Stimulated activated CD4-positive, alpha-beta T cell treated with anti-CD3 and anti-CD28 coated beads, Interleukin-1b, Interleukin-23, amount 100 ng/mL, for 1 hour (primary cell): ENCODE data around the gene CAPN15.
"Not testable (repeated sequence)": the region's sequence is repeated elsewhere in the genome, so short reads cannot be mapped to it uniquely, and the experiment has no call there.

Experiments
- DNase-seq, 2 donors: peaks; one replicate each; pipeline ENCODE4 v3.0.0-alpha.2; 2020; ENCODE audit warnings: low read depth in 2 of 2

Gene CAPN15

DNA sequence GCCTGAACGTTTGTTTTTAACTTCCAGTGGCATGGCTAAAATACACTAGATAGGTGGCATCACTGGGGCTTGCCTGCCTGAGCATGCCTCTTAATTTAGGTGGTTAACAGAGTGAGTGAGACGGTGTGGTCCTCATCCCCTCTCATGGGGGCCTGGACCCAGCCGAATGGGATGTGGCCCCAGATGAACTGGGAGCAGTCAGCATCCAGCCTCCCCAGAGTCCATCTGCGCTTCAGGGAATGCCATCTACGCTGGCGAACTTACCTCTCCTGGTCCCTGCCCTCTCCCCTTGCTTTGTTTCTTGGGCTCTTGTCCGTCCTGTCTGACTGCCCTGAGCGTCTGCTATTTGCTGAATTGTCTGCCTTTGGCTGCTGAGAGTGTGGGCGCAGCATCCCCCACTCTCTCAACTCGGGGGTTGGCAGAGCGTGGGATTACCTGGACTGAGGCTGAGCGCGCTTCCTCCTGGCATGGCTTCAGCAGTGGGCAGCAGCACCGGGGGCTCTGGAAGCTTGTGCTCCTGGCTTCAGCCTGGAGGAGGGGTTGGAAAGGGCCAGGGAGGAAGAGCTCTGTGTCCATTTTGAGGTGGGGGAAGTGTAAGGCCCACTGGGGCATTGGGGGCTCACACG, 64.5 kb downstream of the CAPN15 start:
- no peak for DNase-seq

DNA sequence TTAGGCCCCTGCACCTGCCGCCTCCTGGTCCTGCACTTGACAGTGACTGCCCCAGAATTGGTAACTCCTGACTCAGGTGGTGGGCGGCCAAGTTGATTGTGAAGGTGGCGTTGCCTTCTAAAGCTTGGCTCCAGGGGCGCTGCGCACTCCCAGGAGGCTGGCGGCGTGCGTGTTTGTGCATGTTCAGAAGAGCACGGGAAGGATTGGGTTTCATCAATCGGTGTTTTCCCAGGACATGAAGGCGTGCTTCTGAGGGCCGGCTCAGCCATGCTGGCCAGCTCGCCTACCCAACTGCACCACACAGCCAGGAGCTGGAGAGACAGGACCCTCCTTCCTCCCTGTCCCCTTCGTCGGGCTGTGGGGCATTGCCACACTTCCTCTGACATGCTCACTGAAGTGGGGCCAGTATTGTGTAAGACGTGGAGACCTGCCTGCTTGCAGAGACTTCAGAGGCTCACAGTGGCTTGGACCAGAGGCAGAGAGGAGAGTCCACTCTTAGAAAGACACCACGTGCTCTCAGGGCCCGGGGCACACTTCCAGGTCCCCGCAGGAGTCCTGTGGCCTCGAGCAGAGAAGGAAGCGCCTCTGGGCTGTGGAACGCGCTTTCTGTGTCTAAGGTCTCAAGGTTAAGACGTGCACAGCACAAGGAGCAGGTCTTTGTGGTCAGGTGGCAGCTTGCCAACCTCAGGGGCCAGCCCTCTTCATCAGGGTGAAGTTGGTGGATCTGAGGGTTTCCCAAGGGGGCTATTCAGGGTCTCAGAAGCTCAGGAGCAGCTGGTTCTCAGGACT, 65.2 kb downstream of the CAPN15 start:
- DNase-seq: no peak

DNA sequence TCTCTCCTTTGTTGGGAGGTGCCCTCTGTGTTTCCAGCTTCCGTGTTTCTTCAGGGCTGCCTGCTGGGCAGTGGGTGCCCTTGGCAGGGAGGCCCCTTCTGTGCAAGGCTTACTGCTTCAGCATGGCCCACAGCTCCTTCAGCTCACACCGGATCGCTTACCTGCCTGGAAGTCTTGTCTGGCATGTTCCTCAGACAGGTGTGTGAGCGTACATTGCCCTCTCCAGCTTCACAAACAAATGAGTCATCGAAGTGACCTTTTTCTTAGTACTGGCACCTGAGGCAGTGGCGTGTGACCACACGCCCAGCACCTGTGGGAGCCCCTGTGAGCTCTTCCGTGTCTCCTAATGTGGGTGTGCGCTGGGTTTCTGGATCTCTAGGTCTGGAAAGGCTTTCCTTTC, 65.9 kb downstream of the CAPN15 start:
- DNase-seq: no peak

DNA sequence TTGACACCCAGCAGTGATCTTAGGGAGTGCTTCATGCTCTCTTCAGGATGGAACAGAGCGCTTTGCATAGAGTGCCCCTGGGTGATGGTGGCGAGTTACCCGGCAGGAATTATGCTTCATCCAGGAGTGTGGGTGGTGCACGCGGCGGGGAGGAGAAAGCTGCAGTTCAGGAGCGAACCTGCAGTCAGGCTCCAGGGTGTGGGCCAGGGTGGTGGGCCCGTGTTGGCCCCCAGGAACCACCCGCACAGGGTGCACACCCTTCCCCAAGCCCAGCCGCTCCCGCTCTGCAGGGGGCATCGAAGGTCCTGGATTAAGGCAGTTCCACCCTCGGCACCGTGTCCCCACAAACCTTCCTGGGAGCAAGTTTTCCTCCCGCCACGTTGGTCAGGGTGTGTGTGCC, 66.3 kb downstream of the CAPN15 start:
- no peak for DNase-seq

DNA sequence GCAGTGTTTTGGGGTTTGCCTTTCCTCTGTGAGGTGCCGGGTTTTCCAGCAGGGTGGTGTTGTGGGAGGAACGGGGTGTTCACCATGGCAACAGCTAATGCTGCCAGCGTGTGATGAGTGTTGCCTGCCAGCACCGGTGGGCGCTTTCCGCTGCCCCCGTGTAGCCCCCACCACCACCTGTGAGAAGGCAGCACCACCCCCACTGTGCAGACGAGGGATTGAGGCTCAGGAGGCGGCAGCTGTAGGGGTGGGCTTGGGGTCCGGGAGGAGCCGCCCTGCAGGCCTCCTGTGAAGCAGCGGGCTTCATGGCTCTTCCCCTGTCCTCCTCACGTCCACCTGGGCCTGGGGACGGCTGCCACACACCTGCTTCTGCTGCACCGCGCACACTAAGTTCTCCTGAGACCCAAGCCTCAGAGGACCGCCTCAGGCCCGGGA, 67.6 kb downstream of the CAPN15 start:
- DNase-seq: no peak

DNA sequence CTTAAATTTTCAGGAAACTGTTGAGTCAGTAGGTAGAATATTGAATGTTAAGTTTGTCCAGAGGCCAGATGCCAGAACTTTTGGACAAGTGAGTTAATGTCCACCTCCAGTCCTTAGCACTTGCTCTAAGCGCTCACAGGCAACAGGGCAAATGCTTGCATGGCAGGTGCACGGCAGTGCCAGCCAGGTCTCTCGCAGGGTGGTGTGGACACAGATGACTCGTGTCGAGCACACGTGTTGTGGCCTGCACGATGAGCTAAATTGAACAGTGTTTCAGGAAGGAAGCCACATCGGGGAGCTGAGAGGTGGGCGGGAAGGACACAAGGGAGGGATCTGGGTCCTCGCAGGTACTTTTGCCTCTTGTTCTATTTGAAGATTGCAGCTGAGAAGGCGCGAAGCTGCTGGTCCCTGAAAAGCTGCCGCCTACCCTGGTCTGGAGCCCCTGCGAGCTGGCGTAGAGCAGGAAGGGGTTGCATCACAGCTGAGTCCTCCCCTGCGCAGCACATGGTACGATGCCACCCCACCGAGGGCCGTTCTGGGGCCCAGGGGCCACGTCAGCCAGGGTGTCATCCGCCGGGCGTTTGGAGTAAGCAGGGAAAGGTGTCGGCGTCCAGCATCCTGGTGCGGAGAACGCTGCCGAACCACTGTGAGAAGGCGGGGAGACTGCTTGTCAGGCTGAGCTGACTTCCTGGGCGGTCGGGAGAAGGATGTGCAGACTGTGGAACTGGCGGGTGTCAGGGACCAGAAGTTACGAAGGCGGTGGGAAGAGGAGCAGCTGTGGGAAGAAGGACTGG, 68.6 kb downstream of the CAPN15 start:
- no peak for DNase-seq

DNA sequence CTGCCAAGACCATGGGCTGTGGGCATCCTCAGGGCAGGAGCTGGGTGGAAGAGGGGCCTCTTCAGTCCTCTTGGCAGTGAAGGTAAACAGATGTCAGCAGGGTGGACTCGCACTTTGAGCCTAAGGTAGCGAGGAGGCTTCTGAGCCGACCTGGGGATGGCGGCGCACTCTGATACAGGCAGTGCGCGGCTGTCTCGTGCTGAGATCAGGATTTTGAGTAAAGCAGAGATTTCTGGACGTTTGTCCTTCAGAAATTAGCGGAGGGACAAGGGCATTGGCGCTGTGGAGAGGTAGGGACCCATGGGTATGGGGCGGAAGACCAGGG, 69.2 kb downstream of the CAPN15 start:
- no peak for DNase-seq

DNA sequence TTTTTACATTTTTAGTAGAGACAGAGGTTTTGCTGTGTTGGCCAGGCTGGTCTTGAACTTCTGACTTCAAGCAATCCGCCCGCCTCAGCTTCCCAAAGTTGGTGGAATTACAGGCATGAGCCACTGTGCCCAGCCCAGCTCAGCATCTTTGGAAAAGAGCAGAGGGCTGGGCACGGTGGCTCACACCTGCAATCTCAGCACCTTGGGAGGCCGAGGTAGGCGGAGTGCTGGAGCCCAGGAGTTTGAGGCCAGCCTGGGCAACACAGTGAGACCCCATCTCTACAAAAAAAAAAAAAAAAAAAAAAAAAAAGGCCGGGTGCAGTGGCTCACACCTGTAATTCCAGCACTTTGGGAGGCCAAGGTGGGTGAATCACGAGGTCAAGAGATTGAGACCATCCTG, 70.1 kb downstream of the CAPN15 start:
- DNase-seq: not testable (repeated sequence)

DNA sequence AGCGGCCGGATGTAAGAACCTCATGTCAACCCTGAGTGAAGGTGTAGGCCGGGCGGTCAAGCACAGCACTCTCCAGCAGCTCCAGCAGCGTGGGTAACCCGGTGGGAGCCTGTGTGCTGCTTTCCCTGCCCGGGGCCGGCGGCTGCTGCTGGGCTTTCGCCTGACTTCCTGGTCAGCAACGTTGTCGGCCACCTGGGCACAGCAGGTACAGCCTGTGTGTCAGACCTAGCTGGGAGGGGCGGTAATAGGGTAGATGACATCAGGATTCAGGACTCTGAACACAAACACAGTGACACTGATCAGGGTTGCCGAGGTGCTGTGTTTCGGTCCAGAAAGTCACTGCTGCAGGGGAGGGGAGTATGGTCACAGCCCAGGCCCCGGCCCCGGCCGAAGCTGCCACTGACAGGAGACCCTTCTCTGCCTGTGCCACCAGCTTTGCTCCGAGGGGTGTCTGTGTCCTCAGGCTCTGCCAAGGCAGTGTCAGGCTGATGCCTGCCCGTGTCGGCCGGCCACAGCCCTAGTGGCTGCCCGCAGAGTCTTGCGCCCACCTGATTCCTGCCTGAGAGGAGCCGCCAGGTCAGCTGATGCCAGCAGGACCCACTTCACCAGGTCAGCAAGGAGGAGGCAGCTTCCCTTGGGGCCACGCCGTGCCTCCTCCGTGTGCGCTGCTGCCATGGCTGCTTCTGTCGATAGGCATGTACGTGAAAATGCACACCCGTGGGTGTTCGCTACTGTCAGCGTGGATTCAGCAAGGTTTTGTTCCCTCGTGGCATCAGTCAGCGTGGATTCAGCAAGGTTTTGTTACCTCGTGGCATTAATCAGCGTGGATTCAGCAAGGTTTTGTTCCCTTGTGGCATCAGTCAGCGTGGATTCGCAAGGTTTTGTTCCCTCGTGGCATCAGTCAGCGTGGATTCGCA, 71.6 kb downstream of the CAPN15 start:
- no peak for DNase-seq

DNA sequence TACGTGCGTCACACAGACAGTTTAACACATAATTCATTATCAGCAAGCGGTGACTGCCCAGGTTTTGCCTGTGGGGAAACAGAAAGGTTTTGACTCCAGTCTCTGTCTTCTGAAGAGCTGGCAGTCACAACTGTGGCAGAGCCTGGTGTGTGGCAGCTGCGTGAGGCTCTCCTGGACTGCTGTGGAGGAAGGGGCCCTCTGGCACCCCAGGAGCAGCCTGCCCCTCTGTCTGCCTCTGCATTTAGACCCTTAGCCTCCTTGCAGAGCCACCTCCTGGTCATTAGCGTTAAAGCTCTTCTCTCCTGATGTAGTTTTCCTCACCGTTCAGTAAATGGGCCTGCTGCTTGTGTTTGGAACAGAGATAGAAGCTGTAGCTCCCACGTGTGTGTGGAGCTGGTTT, 73.3 kb downstream of the CAPN15 start:
- no peak for DNase-seq

DNA sequence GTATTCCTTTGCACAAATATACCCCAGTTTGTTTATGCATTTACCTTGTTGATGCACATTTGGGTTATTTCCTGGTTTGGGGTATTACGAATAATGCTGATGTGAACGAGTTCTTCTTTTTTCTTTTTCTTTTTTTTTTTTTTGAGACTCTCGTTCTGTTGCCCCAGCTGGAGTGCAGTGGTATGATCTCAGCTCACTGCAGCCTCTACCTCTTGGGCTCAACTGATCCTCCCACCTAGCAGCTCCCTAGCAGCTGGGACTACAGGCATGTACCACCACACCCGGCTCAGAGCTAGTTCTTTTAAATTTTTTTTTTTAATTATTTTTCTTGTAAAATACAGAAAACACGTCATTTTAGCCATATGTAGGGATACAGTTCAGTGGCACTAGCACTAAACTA, 76.4 kb downstream of the CAPN15 start:
- DNase-seq: no peak
